Measurements from ENCODE around the gene DAAM1.

DNA sequence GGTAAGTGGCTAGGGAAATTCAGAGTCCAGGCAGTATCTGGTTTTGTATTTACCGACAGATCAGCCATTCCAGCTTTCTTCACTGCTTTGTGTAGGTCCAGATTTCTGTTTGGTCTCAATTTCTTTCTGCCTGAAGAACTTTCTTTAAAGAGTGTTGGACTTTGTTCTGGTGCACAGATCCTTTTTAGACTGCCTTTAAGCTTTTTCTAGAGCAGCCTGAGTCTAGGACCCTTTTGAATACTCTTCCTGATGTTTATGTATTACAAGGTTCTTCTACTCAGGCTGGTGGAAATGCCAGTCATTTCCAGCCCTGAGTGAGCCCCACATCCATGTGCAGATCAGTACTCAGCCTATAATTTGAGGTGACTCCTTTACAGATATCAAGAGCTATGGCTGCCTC lies 54.7 kb downstream of the DAAM1 start:
- no peak for TF ChIP-seq CTCF (IDR thresholded peaks at IDR 0.05)
- no peak for TF ChIP-seq EZH2phosphoT487 (IDR thresholded peaks at IDR 0.05)
- TF ChIP-seq EZH2 (IDR thresholded peaks at IDR 0.05): no peak
